ENCODE results near the gene TMEM14B. TPM values are rescaled to one million over a fixed set of nuclear protein-coding genes. Genes with fewer than 3 reads are reported as not detected.

The TMEM14B gene
- total RNA-seq, 2 donors from 2014 or later = 58.7 to 73.3 TPM

GRCh38 chr6:10763006-10763405 lies 15.4 kb downstream of the TMEM14B start:
- Histone ChIP-seq H3K9me3 (no peaks in the 10 kb centered on the region), H3K4me1 (no peaks in the 10 kb centered on the region), H3K27me3 (no peaks in the 10 kb centered on the region), H3K27ac (no peak overlapping the region), H3K36me3 (no peaks in the 10 kb centered on the region), H3K4me3 (no peak overlapping the region), H3K9ac (ENCODE audit: low read depth in 2 of 2, low read length in 2 of 2) (no peak overlapping the region)
- TF ChIP-seq CTCF (IDR thresholded peaks at IDR 0.05) = no peak
- no peak for DNase-seq
- intact Hi-C loops (cut with DNase I) = no loop called here

- DNase-seq = no peak
- H3K4me3 ChIP-seq = no peak overlapping the region
Observed at GRCh38 chr6:10769419-10769818, 21.8 kb downstream of the TMEM14B start.

GRCh38 chr6:10771371-10771894 lies 23.8 kb downstream of the TMEM14B start:
- no peak for DNase-seq
- Histone ChIP-seq H3K9me3 (no peaks in the 10 kb centered on the region), H3K27ac (no peak overlapping the region), H3K27me3 (no peaks in the 10 kb centered on the region), H3K9ac (ENCODE audit: low read depth in 2 of 2, low read length in 2 of 2) (no peak overlapping the region), H3K36me3 (no peaks in the 10 kb centered on the region), H3K4me3 (no peak overlapping the region), H3K4me1 (no peaks in the 10 kb centered on the region)
- TF ChIP-seq CTCF (IDR thresholded peaks at IDR 0.05) = no peak
- intact Hi-C loops (cut with DNase I) = no loop called here

More at GRCh38 chr6:10769419-10769818, 21.8 kb downstream of the TMEM14B start:
- Histone ChIP-seq H3K9me3 (no peaks in the 10 kb centered on the region), H3K27ac (no peak overlapping the region), H3K4me1 (no peaks in the 10 kb centered on the region), H3K9ac (ENCODE audit: low read depth in 2 of 2, low read length in 2 of 2) (no peak overlapping the region), H3K36me3 (no peaks in the 10 kb centered on the region), H3K27me3 (no peaks in the 10 kb centered on the region)
- TF ChIP-seq CTCF (IDR thresholded peaks at IDR 0.05) = no peak
- intact Hi-C loops (cut with DNase I) = no loop called here

DNA sequence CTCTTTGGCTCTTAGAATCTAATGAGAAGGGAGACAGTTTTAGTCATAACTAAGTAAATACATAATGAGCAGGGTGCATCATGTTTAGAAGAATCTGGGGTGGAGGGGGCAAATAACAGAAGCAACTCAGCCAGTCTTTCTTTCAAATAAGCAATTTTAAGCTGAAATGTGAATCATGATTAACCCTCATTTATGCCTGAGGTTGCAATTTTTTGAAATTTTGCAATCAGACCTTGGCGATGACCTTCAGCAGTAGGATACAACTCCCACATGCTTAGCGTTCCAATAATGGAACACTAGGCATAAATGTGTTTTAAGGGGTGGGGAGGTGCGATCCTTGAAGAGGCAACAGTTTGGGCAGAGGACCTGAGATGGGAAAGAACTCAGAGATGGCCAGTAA lies 30.6 kb downstream of the TMEM14B start:
- H3K4me1 ChIP-seq = no peaks in the 10 kb centered on the region
- no peaks in the 10 kb centered on the region for H3K36me3 ChIP-seq
- H3K9ac ChIP-seq (ENCODE audit: low read depth in 2 of 2, low read length in 2 of 2) = no peak overlapping the region
- no peaks in the 10 kb centered on the region for H3K9me3 ChIP-seq
- no peak overlapping the region for H3K27ac ChIP-seq
- H3K4me3 ChIP-seq = no peak overlapping the region
- intact Hi-C loops (cut with DNase I) = no loop called here
- no peak for DNase-seq
- no peaks in the 10 kb centered on the region for H3K27me3 ChIP-seq
- TF ChIP-seq CTCF (IDR thresholded peaks at IDR 0.05) = no peak

DNA sequence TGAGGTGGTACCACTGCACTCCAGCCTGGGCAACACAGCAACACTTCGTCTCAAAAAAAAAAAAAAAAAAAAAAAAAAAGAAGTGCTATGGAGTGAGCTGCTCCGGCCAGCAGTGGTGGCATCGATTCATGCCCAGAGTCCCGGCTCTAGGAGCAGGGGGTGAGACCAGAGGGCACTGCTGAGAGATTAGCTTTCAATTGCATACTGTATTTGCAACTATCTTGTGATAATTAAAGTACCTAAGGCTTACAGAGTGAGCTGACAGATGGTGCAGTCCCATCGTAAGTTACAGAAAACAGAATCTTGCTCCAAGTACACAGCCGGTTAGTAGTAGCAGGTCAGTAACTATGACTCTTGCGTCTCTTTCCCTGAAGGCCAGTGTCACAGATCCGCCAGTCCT lies 31.5 kb downstream of the TMEM14B start:
- intact Hi-C loops (cut with DNase I) = no loop called here
- Histone ChIP-seq H3K9ac (ENCODE audit: low read depth in 2 of 2, low read length in 2 of 2) (no peak overlapping the region), H3K4me1 (no peaks in the 10 kb centered on the region), H3K9me3 (no peaks in the 10 kb centered on the region), H3K27ac (no peak overlapping the region), H3K27me3 (no peaks in the 10 kb centered on the region), H3K4me3 (no peak overlapping the region), H3K36me3 (no peaks in the 10 kb centered on the region)
- no peak for TF ChIP-seq CTCF (IDR thresholded peaks at IDR 0.05)
- DNase-seq = no peak

All from colonic mucosa (tissue), 4 donors.